ENCODE results near the gene CTNNA3. TPM values are rescaled to one million over a fixed set of nuclear protein-coding genes. Genes with fewer than 3 reads are reported as not detected.
"Not testable (repeated sequence)": the region's sequence is repeated elsewhere in the genome, so short reads cannot be mapped to it uniquely, and the experiment has no call there.

CTNNA3 gene
- total RNA-seq: under 1 TPM in 1 of 2 experiments, not detected in 1; 0.30 TPM

DNA sequence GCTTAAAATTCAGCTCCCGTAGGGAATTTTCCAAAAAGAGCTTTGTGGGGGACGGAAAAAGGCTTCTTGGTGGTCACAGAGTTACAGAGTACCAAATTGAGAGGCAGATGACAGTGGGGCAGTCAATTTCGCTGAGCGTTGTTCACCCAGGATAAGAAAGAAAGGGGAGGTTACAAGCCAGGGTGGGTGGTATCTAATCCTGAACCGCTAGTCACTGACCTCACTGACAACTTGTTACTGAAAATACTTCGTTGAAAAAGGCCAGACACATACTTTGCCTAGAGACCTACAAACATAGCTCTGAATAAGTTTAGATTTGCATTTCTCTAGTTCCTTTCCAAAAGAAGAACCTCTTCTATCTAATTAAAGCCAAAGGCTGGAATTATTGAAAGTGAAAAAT, at the start of gene CTNNA3:
Gene CTNNA3 (minus strand): TSS at position 167 of the 400 bp plus-strand sequence.
- ATAC-seq (no peak), DNase-seq (no peak)
- POLR2A ChIA-PET: interaction anchor here (0.6 kb wide), 1 partner anchor 254 kb away, joined by 3 read pairs; no protein-coding TSS in a partner anchor
- H3K4me3 Mint-ChIP-seq: no peak within 1 kb of the TSS
- H3K27me3 Mint-ChIP-seq: peaks cover 17% of the 10 kb centered on the region
- H3K36me3 Mint-ChIP-seq (ENCODE audit: low read depth): no peaks in the 10 kb centered on the region
- no peak within 1 kb of the TSS for H3K27ac Mint-ChIP-seq
- H3K4me1 Mint-ChIP-seq: peaks cover 10% of the 10 kb centered on the region
- intact Hi-C loops (cut with DNase I, micrococcal nuclease): loop anchor here in 1 of 2 experiments (5.0 to 10.0 kb wide), 2 partner anchors 461 to 609 kb away; no protein-coding TSS in a partner anchor
- CTCF ChIA-PET: interaction anchor here (0.8 to 6.9 kb wide), 8 partner anchors 9 to 92 kb away, joined by 3 to 184 read pairs (median 6); no protein-coding TSS in a partner anchor
- no peaks in the 10 kb centered on the region for H3K9me3 Mint-ChIP-seq (ENCODE audit: low read depth)

DNA sequence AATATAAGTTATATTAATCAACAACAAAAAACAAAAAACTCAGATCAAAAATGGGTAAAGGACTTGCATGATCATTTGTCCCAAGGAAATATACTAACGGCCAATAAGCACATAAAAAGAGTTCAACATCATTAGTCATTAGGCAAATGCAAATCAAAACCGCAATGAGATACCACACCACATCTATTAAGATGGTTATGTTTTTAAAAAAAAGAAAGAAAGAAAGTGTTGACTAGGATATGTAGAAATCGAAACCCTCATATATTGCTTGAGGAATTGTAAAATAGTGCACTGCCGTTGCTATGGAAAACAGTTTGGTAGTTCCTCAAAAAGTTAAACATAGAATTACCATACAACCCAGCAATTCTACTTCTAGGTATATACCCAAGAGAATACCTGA, 39.4 kb upstream of the CTNNA3 start:
- Mint-ChIP-seq H3K9me3 (ENCODE audit: low read depth) (no peaks in the 10 kb centered on the region), H3K36me3 (ENCODE audit: low read depth) (no peaks in the 10 kb centered on the region), H3K27ac (no peak overlapping the region), H3K4me1 (peaks cover 5% of the 10 kb centered on the region), H3K27me3 (peaks cover 2% of the 10 kb centered on the region), H3K4me3 (no peak overlapping the region)
- ChIA-PET POLR2A (no interaction called here), CTCF (no interaction called here)
- ATAC-seq (no peak), DNase-seq (no peak)
- intact Hi-C loops (cut with DNase I, micrococcal nuclease): no loop called here

DNA sequence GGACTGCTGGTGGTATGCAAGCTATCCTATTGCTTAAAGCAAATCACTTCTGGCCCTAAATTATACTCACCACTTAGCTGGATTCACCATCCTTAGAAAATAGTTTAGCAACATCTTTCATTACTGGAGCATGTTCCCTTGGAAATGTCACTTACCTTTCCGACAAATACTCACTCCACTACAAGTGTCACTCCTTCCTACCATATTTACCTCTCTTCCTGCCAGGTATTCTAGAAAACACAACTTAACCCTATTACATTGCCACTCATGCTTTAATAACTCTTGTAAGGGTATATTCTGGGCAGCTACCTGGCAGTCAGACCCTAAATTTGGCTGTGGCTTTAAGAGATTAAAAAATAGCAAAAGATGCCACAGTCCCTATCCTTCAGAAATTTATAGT, 37.5 kb upstream of the CTNNA3 start:
- H3K4me3 Mint-ChIP-seq: no peak overlapping the region
- peaks cover 5% of the 10 kb centered on the region for H3K4me1 Mint-ChIP-seq
- peaks cover 4% of the 10 kb centered on the region for H3K27me3 Mint-ChIP-seq
- intact Hi-C loops (cut with DNase I, micrococcal nuclease): no loop called here
- no peaks in the 10 kb centered on the region for H3K9me3 Mint-ChIP-seq (ENCODE audit: low read depth)
- H3K27ac Mint-ChIP-seq: no peak overlapping the region
- ATAC-seq: no peak
- DNase-seq: no peak
- no peaks in the 10 kb centered on the region for H3K36me3 Mint-ChIP-seq (ENCODE audit: low read depth)
- POLR2A ChIA-PET: no interaction called here
- CTCF ChIA-PET: no interaction called here

DNA sequence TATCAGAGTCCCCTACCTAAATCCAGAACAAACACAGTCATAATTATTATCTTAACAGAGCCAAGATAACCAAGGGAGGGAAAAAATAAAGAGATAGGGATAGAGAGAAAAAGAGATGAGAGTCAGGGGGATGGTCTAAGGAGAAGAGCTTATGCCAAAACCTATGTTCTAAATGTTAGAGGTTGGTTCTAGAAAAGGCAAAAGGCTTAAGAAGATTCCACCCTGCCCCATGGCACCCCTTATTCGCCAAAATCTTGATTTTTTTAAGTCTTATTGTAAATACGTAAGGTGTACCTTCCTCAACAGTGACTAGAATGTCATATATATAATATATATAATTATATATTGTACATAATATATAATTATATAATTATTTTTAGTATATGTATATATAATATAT, 29.6 kb upstream of the CTNNA3 start:
- DNase-seq (no peak), ATAC-seq (peak; percentile 70)
- Mint-ChIP-seq H3K27ac (no peak overlapping the region), H3K4me1 (no peaks in the 10 kb centered on the region), H3K27me3 (peaks cover 2% of the 10 kb centered on the region), H3K36me3 (ENCODE audit: low read depth) (no peaks in the 10 kb centered on the region), H3K4me3 (no peak overlapping the region), H3K9me3 (ENCODE audit: low read depth) (no peaks in the 10 kb centered on the region)
- ChIA-PET POLR2A (no interaction called here), CTCF (no interaction called here)
- intact Hi-C loops (cut with DNase I, micrococcal nuclease): no loop called here

DNA sequence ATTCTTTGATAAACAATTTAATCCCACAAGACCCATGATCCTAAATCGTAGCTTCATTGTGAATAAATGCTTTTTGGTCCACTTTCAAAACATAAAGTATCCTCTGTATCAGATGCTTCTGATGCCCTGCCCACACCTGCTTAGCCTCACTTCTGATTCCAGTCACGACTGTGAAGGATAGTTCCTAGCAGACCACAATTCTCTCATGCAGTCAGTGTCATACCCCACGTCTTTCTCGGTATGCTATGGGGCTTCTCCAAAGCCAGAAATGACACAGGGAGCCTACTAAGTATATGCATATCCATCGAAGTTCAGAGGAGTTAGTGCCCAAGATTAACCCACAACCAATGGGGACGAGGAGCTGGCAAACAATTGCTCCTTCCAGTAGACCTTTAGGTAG, 27.6 kb upstream of the CTNNA3 start:
- ChIA-PET CTCF (interaction anchor here (1.1 to 1.5 kb wide), 2 partner anchors 17 to 56 kb away, joined by 3 to 7 read pairs; no protein-coding TSS in a partner anchor), POLR2A (no interaction called here)
- H3K4me3 Mint-ChIP-seq: no peak overlapping the region
- H3K27me3 Mint-ChIP-seq: no peaks in the 10 kb centered on the region
- ATAC-seq: peak; percentile 26
- intact Hi-C loops (cut with DNase I, micrococcal nuclease): no loop called here
- H3K9me3 Mint-ChIP-seq (ENCODE audit: low read depth): no peaks in the 10 kb centered on the region
- H3K27ac Mint-ChIP-seq: no peak overlapping the region
- DNase-seq: no peak
- no peaks in the 10 kb centered on the region for H3K36me3 Mint-ChIP-seq (ENCODE audit: low read depth)
- H3K4me1 Mint-ChIP-seq: no peaks in the 10 kb centered on the region

DNA sequence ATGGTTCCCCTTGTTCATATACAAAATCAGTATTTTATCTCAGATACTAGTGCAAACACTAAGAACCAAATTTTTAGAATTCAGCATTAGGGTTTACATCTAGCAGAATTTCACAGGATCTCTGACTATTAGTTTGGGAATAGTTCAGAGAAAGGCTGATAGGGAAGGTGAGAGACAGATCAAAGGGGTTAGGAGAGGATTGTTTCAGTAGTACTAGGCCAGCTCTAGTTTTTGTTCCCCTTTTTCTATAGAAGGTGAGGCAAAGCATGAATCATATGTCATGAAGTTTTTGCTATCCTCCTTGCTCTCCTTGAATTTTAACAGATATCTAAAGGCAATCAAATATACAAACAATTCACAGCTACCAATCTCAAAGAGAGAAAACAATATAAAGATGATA, 26.1 kb upstream of the CTNNA3 start:
- intact Hi-C loops (cut with DNase I, micrococcal nuclease): no loop called here
- ChIA-PET POLR2A (no interaction called here), CTCF (interaction anchor here (0.6 to 1.0 kb wide), 3 partner anchors 9 to 58 kb away, joined by 3 to 5 read pairs (median 4); no protein-coding TSS in a partner anchor)
- H3K4me3 Mint-ChIP-seq: no peak overlapping the region
- H3K27ac Mint-ChIP-seq: no peak overlapping the region
- H3K36me3 Mint-ChIP-seq (ENCODE audit: low read depth): no peaks in the 10 kb centered on the region
- DNase-seq: no peak
- peaks cover 1% of the 10 kb centered on the region for H3K9me3 Mint-ChIP-seq (ENCODE audit: low read depth)
- H3K4me1 Mint-ChIP-seq: no peaks in the 10 kb centered on the region
- H3K27me3 Mint-ChIP-seq: no peaks in the 10 kb centered on the region
- ATAC-seq: no peak

- DNase-seq; H3K27ac Mint-ChIP-seq; intact Hi-C loops (cut with DNase I, micrococcal nuclease); H3K9me3 Mint-ChIP-seq (ENCODE audit: low read depth); H3K36me3 Mint-ChIP-seq (ENCODE audit: low read depth); H3K4me1 Mint-ChIP-seq; ATAC-seq; H3K4me3 Mint-ChIP-seq; POLR2A ChIA-PET; CTCF ChIA-PET; H3K27me3 Mint-ChIP-seq: not testable (repeated sequence)
Measured at GRCh38 chr10:67716455-67716854, 20.5 kb upstream of the CTNNA3 start.

DNA sequence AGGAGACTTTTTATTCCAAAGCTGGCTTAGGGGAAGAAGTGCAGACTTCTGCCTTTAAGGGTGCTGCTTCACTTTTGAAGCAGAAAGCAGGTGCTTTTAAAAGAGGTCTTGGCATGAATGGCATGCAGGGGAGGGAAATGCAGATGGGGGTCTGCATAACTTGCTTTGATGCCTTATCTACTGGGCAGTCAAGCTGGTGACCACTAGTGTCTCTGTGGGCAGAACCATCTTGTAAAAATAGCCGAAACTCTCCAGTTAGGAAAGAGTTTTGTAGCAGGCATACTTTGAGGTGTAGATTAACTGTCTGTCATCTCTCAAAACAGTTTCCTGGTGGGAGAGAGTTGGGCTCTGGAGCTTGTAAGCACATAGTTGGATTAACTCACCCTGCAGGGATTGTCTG, 9.9 kb upstream of the CTNNA3 start:
- ChIA-PET POLR2A (no interaction called here), CTCF (interaction anchor here (0.9 to 2.5 kb wide), 4 partner anchors 8 to 74 kb away, joined by 3 to 17 read pairs (median 8); no protein-coding TSS in a partner anchor)
- Mint-ChIP-seq H3K4me3 (no peak overlapping the region), H3K9me3 (ENCODE audit: low read depth) (peaks cover 6% of the 10 kb centered on the region), H3K27me3 (peaks cover 10% of the 10 kb centered on the region), H3K36me3 (ENCODE audit: low read depth) (peaks cover 2% of the 10 kb centered on the region), H3K27ac (no peak overlapping the region), H3K4me1 (no peaks in the 10 kb centered on the region)
- ATAC-seq: no peak
- intact Hi-C loops (cut with DNase I, micrococcal nuclease): no loop called here
- no peak for DNase-seq

DNA sequence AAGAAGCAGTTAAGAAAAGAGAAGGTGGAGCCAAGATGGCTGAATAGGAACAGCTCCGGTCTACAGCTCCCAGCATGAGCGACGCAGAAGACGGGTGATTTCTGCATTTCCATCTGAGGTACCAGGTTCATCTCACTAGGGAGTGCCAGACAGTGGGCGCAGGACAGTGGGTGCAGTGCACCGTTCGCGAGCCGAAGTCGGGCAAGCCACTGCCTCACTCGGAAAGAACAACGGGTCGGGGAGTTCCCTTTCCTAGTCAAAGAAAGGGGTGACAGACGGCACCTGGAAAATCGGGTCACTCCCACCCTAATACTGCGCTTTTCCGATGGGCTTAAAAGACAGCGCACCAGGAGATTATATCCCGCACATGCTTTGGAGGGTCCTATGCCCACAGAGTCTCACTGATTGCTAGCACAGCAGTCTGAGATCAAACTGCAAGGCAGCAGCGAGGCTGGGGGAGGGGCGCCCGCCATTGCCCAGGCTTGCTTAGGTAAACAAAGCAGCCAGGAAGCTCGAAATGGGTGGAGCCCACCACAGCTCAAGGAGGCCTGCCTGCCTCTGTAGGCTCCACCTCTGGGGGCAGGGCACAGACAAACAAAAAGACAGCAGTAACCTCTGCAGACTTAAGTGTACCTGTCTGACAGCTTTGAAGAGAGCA, 3.7 kb upstream of the CTNNA3 start:
- POLR2A ChIA-PET; DNase-seq; H3K4me3 Mint-ChIP-seq; H3K27ac Mint-ChIP-seq; ATAC-seq; CTCF ChIA-PET; H3K9me3 Mint-ChIP-seq (ENCODE audit: low read depth); H3K36me3 Mint-ChIP-seq (ENCODE audit: low read depth): not testable (repeated sequence)
- H3K4me1 Mint-ChIP-seq: peaks cover 10% of the 10 kb centered on the region
- intact Hi-C loops (cut with DNase I, micrococcal nuclease): loop anchor here in 1 of 2 experiments (5.0 to 10.0 kb wide), 2 partner anchors 458 to 605 kb away; no protein-coding TSS in a partner anchor
- H3K27me3 Mint-ChIP-seq: peaks cover 21% of the 10 kb centered on the region

GRCh38 chr10:67698164-67698563, 2.2 kb upstream of the CTNNA3 start:
- ChIA-PET CTCF (interaction anchor here (0.6 to 6.9 kb wide), 23 partner anchors 8 to 491 kb away, joined by 3 to 184 read pairs (median 6); no protein-coding TSS in a partner anchor), POLR2A (no interaction called here)
- Mint-ChIP-seq H3K4me3 (no peak overlapping the region), H3K27ac (no peak overlapping the region), H3K36me3 (ENCODE audit: low read depth) (no peaks in the 10 kb centered on the region), H3K4me1 (peaks cover 10% of the 10 kb centered on the region), H3K27me3 (peaks cover 25% of the 10 kb centered on the region), H3K9me3 (ENCODE audit: low read depth) (peaks cover 3% of the 10 kb centered on the region)
- intact Hi-C loops (cut with DNase I, micrococcal nuclease): loop anchor here in 1 of 2 experiments (5.0 to 10.0 kb wide), 2 partner anchors 459 to 607 kb away; no protein-coding TSS in a partner anchor
- ATAC-seq: no peak
- no peak for DNase-seq

DNA sequence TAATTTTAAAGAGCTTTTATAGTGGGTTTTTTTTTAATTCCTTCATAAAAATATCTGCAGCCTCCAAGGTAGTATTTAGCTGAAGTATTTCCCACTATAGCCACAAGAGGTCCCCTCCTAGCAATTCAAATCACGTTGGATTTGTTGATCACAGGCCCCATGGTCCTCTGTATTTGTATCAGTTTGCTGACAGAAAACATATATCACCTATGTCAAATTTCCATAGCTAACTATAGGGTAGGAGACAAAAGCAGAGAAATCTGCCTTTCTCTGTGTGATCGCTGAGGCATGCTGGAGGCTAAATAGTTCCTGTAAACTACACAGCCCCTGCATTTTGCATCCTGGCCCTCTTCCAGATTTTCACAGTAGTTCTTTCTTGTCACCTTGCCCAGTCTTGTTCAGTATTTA, 1.7 kb upstream of the CTNNA3 start:
- intact Hi-C loops (cut with DNase I, micrococcal nuclease): loop anchor here (1.0 to 10.0 kb wide), 3 partner anchors 83 to 607 kb away; no protein-coding TSS in a partner anchor
- Mint-ChIP-seq H3K27me3 (peaks cover 24% of the 10 kb centered on the region), H3K27ac (no peak overlapping the region), H3K4me3 (no peak overlapping the region), H3K4me1 (peaks cover 10% of the 10 kb centered on the region), H3K9me3 (ENCODE audit: low read depth) (peaks cover 3% of the 10 kb centered on the region), H3K36me3 (ENCODE audit: low read depth) (no peaks in the 10 kb centered on the region)
- POLR2A ChIA-PET: no interaction called here
- peak; percentile 19 for DNase-seq
- CTCF ChIA-PET: interaction anchor here (0.6 to 6.9 kb wide), 29 partner anchors 9 to 655 kb away, joined by 3 to 184 read pairs (median 5); no protein-coding TSS in a partner anchor
- peak; percentile 73 for ATAC-seq

DNA sequence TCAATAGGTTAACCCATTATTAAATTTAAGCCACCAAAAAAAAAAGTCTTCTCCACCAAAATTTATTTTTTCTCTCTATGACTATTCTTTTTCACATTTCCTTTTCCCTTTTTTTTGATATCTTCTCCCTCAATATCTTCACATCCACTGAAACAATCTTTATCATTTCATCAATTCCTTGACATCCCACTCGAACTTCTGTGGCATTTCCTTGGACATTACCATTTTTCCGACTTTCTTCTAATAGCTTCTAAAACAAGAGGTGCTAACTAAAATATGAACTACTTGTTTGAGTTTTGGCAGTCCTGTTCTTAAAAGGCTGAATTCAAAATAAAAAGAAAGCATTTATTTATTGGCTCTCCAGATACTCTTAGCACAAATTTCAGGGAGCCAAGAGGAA, 684 bp upstream of the CTNNA3 start:
- ATAC-seq (no peak), DNase-seq (no peak)
- CTCF ChIA-PET: interaction anchor here (0.9 to 6.9 kb wide), 19 partner anchors 10 to 453 kb away, joined by 3 to 184 read pairs (median 9); no protein-coding TSS in a partner anchor
- POLR2A ChIA-PET: interaction anchor here (0.6 kb wide), 1 partner anchor 75 kb away, joined by 3 read pairs; no protein-coding TSS in a partner anchor
- Mint-ChIP-seq H3K27me3 (peaks cover 19% of the 10 kb centered on the region), H3K9me3 (ENCODE audit: low read depth) (no peaks in the 10 kb centered on the region), H3K4me1 (peaks cover 10% of the 10 kb centered on the region), H3K36me3 (ENCODE audit: low read depth) (no peaks in the 10 kb centered on the region), H3K27ac (no peak overlapping the region), H3K4me3 (no peak overlapping the region)
- intact Hi-C loops (cut with DNase I, micrococcal nuclease): loop anchor here (1.0 to 10.0 kb wide), 3 partner anchors 84 to 608 kb away; no protein-coding TSS in a partner anchor

Measured in activated CD4-positive, alpha-beta T cell treated with anti-CD3 and anti-CD28 coated beads for 36 hours (primary cell).